Measurements from ENCODE around the gene RGS7. TPM values are rescaled to one million over a fixed set of nuclear protein-coding genes. Genes with fewer than 3 reads are reported as not detected.

The RGS7 gene
- total RNA-seq, 1 experiment from 2014 or later, result 1.5 TPM

- no peak for DNase-seq
- H2AK5ac ChIP-seq (ENCODE audit: insufficient read length, low read length), result no peak overlapping the region
- no peak overlapping the region for H3K23ac ChIP-seq (ENCODE audit: insufficient read length, low read depth, low read length)
- no peaks in the 10 kb centered on the region for H3K23me2 ChIP-seq (ENCODE audit: insufficient read length, low read depth, low read length, poor library complexity, severe bottlenecking)
- no peak overlapping the region for H3K56ac ChIP-seq (ENCODE audit: insufficient read length, low read depth, low read length)
- no peak overlapping the region for H2AFZ ChIP-seq (ENCODE audit: low read length)
- H3K27me3 ChIP-seq (ENCODE audit: insufficient read depth, low read length), result no peaks in the 10 kb centered on the region
- no peak overlapping the region for H2BK20ac ChIP-seq (ENCODE audit: low read depth, low read length, poor library complexity, severe bottlenecking)
- H3K27ac ChIP-seq (ENCODE audit: insufficient read length, low read depth, low read length), result no peak overlapping the region
- H3K27me3 Mint-ChIP-seq (ENCODE audit: low read depth), result no peaks in the 10 kb centered on the region
- no CpG with 5 or more reads among the region's 1 CpG for WGBS (ENCODE audit: extremely low coverage, insufficient read length, low lambda C conversion rate)
- H3T11ph ChIP-seq (ENCODE audit: low read length), result no peak overlapping the region
- no peaks in the 10 kb centered on the region for H3K4me1 ChIP-seq (ENCODE audit: insufficient read depth, low read length)
- no peaks in the 10 kb centered on the region for H3K9me3 ChIP-seq (ENCODE audit: control insufficient read depth, low read depth, low read length)
- H3K4me2 ChIP-seq (ENCODE audit: insufficient read depth, insufficient read length, low read length), result no peak overlapping the region
- H2BK15ac ChIP-seq (ENCODE audit: low read depth, low read length), result no peak overlapping the region; the same call in 1 of the 2 replicates
- H3K9ac ChIP-seq (ENCODE audit: extremely low read depth, insufficient read length, low read length), result no peak overlapping the region
- peaks cover 0 to 6% of the 10 kb centered on the region in 2 experiments; a peak in 1 of 4 replicates for H3K4me1 Mint-ChIP-seq
- no peak overlapping the region for H2BK120ac ChIP-seq (ENCODE audit: low read depth, low read length, poor library complexity, severe bottlenecking)
- H2BK5ac ChIP-seq (ENCODE audit: insufficient read length, low read length), result no peak overlapping the region
- H3K79me1 ChIP-seq (ENCODE audit: insufficient read depth, low read depth, low read length, poor library complexity, severe bottlenecking), result no peaks in the 10 kb centered on the region
- no peaks in the 10 kb centered on the region for H3K36me3 Mint-ChIP-seq (ENCODE audit: insufficient read depth in 1 of 3, low read depth in 3 of 3)
- H2BK12ac ChIP-seq (ENCODE audit: insufficient read length, low read depth, low read length), result no peak overlapping the region
- no peak overlapping the region for H4K5ac ChIP-seq (ENCODE audit: insufficient read length, low read depth, low read length)
- no peaks in the 10 kb centered on the region for H4K20me1 ChIP-seq (ENCODE audit: control insufficient read depth, insufficient read depth, insufficient read length)
- H3K4ac ChIP-seq (ENCODE audit: low read depth, low read length), result no peak overlapping the region
- no peak overlapping the region for H3K18ac ChIP-seq (ENCODE audit: insufficient read length, low read depth, low read length)
- no peak overlapping the region for H3K4me3 Mint-ChIP-seq
- H4K8ac ChIP-seq (replicated peaks; ENCODE audit: insufficient read length, low read depth, low read length), result no peak overlapping the region
- H4K91ac ChIP-seq (ENCODE audit: insufficient read length, low read depth, low read length), result no peak overlapping the region
- H3K14ac ChIP-seq (ENCODE audit: insufficient read depth, low read length), result no peak overlapping the region
- TF ChIP-seq CTCF (conservative IDR thresholded peaks at IDR 0.05), result no peak
- no peaks in the 10 kb centered on the region for H3K79me2 ChIP-seq (ENCODE audit: insufficient read depth, low read length)
- H3K9me3 Mint-ChIP-seq, result no peaks in the 10 kb centered on the region
- no peak overlapping the region for H3K27ac Mint-ChIP-seq
These were observed 529.2 kb downstream of the RGS7 start for GRCh38 chr1:240827786-240828185.
